NCI-H128 (cell line): ENCODE measurements around the gene PLCG1.

Source experiments
- DNase-seq: peaks from one replicate; lab custom pipeline; 2025; ENCODE audit not compliant: unreplicated experiment; lab: John Stamatoyannopoulos, UW

PLCG1 gene

DNA sequence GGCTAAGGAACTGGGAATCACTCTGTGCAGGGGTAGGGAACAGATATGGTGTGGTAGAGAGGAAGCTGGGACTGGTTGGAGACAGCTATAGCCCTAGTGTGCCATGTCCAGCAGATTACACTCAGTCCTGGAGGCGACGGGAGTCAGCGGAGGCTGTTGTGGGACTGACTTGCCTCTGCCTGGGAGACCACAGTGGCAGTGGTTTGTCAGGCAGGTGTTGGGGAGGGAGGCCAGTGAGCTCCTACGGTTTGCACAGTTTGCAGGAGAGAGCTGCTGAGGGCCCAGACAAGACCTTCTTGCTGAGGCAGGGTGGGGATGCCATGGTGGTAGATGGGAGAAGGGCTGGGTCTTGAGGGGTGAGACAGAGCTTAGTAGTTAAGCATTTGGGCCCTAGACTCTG, 4.9 kb downstream of the PLCG1 start:
- no peak for DNase-seq

- no peak for DNase-seq
Observed at GRCh38 chr20:41142919-41143318, 5.6 kb downstream of the PLCG1 start.

- no peak for DNase-seq
Observed at GRCh38 chr20:41143354-41143753, 6.0 kb downstream of the PLCG1 start.

DNA sequence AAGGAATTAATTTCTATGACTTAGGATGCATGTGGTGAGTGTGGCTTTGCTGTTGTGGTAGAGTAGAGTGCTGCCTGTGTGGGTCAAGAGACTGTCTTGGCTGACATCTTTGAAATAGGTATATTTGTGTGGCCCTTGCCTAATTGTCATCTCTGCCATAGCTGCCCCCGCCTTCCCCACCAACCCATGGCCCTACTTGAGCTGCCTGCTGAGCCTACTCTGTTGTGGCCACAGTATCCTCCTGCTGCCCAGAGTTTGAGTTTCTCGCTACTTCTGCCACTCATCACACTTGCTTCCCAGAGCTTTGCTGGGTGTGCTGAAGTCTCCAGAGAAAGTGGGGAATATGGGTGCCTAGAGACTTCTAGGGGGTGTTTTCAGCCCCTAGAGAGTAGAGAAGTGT, 8.0 kb downstream of the PLCG1 start:
- no peak for DNase-seq

DNA sequence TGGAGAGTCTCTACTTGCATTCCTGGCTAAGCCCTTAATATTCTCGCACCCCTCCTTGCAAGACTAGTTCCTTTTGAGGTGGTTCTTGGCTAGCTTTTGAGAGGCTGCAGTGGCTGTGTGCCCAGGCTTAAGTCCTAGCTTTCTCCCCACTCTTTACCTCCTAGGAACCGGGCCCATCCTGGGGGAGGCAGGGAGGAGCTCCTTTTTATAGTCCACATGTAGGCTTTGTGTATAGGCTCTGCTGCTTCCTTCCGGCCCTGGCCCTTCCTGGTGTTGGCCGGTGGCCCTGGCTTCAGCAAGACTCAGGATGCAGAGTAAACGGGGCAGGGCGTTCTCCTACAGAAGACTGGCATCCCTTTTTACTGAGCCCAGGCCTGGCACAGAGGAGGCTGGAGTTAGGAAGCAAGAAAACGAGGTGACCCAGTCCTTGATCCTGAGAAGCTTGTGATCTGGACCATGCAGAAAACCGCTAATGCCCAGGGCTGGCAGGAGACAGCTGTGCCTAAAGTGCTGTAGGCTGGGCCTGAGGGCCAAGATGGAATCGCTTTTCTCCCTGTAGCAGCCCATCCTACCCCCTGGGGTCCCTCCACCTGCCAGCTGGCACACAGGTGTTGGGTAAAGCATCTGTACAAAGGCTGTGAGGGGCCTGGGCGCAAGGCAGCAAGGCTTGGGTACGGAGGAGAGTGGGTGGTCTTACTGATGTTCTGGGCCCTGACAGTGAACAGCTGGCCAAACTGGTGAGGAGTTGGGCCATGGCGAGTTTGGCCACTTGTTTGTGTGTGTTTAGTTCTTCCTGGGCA, 8.7 kb downstream of the PLCG1 start:
- no peak for DNase-seq

- DNase-seq: no peak
Observed at GRCh38 chr20:41147767-41148191, 10.4 kb downstream of the PLCG1 start.

GRCh38 chr20:41148942-41149341, 11.6 kb downstream of the PLCG1 start:
- no peak for DNase-seq

DNA sequence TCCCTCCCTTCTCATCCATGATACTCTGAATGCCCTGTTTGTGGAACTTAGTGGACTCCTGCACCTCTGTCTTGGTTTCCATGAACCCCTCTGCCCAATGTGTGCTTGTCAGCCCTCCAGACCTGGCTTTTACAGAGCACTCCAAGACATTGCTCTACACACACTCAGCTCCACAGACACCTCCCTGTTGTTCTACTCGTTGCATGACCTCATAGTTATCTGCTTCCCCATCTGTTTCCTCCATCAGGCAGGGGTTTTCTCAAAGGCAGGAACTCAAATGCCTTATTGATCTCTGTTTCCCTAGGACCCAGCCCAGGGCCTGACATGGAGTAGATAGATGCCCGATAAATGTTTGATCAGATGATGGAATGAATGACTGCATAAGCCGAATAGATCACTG, 13.3 kb downstream of the PLCG1 start:
- DNase-seq: no peak

GRCh38 chr20:41151134-41151869, 14.0 kb downstream of the PLCG1 start:
- no peak for DNase-seq

DNA sequence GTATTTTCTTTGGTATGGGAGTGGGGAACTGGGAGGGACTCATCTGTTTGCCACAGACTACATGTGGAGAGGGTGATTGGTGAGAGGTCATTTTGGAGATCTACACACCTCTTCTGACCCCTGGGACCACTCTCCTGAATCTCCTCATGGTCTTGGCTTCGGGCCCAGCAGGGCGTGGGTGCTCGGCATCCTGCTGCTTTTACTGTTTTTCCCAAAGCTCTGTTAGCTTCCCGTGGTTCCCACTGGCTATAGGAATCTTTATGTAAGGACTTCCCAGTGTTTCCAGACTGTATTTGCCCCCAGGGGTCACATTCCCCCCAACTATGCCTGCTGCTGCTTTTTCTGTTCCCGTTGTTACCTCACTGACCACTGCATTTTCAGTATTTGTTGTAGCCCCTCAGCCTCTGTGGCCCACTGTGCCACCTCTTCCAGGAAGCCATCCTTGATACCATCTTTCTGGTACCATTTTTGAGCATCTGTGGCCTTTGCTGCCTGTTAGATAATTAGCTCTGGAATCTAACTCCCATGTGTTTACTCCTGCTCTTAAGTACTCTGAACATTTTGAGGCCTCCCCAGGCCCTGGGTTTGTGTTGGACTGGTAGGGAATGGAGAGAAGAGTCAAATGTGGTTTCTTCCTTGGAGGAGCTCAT, 14.9 kb downstream of the PLCG1 start:
- no peak for DNase-seq

- DNase-seq: no peak
Observed at GRCh38 chr20:41154436-41155176, 17.3 kb downstream of the PLCG1 start.

GRCh38 chr20:41155261-41155660, 17.9 kb downstream of the PLCG1 start:
- DNase-seq: no peak

GRCh38 chr20:41158082-41158625, 20.8 kb downstream of the PLCG1 start:
- no peak for DNase-seq

GRCh38 chr20:41159547-41159946, 22.2 kb downstream of the PLCG1 start:
- DNase-seq: no peak

DNA sequence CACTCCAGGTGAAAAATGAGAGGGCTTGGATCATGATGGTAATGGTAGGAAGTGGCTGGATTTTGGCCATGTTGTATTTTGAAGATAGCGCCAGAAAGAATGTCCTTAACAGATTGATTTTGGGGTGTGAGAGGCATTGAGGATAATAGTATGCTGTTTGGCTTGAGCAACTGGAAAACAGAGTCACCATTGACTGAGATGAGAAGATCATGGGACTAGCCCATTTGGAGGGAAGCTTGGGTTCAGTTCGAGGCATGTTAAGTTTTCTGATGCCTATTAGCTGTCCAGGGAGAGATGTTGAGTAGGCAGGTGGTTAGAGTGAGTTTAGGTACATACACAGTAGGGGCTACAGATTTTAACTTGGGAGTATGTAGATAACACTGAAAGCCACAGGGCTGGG, 23.3 kb downstream of the PLCG1 start:
- no peak for DNase-seq

GRCh38 chr20:41161886-41162285, 24.5 kb downstream of the PLCG1 start:
- DNase-seq: no peak

DNA sequence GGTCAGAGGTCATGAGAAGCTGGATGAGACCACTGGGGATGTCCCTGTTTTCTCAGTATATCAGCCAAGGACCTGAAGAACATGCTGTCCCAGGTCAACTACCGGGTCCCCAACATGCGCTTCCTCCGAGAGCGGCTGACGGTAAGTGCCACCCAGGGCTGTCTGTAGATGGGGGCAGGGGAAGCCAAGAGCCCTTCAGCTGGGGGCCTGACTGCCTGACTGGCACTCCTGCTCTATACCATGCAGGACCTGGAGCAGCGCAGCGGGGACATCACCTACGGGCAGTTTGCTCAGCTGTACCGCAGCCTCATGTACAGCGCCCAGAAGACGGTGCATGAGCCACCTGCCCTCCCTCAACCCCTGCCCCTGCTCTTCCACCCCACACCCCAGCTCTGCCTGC, 25.1 kb downstream of the PLCG1 start:
- no peak for DNase-seq

GRCh38 chr20:41163821-41164220, 26.5 kb downstream of the PLCG1 start:
- no peak for DNase-seq

- no peak for DNase-seq
Observed at GRCh38 chr20:41165001-41165882, 27.9 kb downstream of the PLCG1 start.
